Fibroblast of lung (primary cell): ENCODE data around the gene SLC25A36.

Source experiments
- CTCF ChIP-seq, 2 donors: IDR thresholded peaks in 1 of 2; conservative IDR thresholded peaks in 1 of 2; 1 replicate in 1 of 2; 2 replicates in 1 of 2; pipeline ENCODE4 v1.5.1; 2011 to 2012; ENCODE audit warnings: low read length in 2 of 2, control low read depth in 1 of 2, inconsistent platforms in 1 of 2, low read depth in 1 of 2, mild to moderate bottlenecking in 1 of 2
- EZH2 ChIP-seq: IDR thresholded peaks from 2 replicates; pipeline ENCODE4 v1.5.1; 2012; ENCODE audit warnings: low read length, control low read depth, mild to moderate bottlenecking; ENCODE audit errors: missing control alignments

- TF ChIP-seq CTCF (conservative IDR thresholded peaks at IDR 0.05 in 1 of 2, IDR thresholded peaks at IDR 0.05 in 1 of 2; ENCODE audit: low read depth in 1 of 2, low read length in 2 of 2) (no peak), EZH2 (no peak)
Observed at GRCh38 chr3:140917772-140918171, 23.9 kb upstream of the SLC25A36 start.
